Measurements from ENCODE around the gene WNT10A. TPM values are rescaled to one million over a fixed set of nuclear protein-coding genes. Genes with fewer than 3 reads are reported as not detected.

The WNT10A gene
- total and polyA plus RNA-seq, 2 donors (not counting 1 experiment from before 2014, with no cell fraction given), result 15.2 to 36.6 TPM

- Mint-ChIP-seq H3K4me3 (no peak overlapping the region), H3K4me1 (peaks cover 40% of the 10 kb centered on the region), H3K9me3 (ENCODE audit: insufficient read depth) (no peaks in the 10 kb centered on the region), H3K27ac (no peak overlapping the region), H3K27me3 (peaks cover 34% of the 10 kb centered on the region)
- ChIA-PET POLR2A (interaction anchor here (9.4 kb wide), 1 partner anchor 19 kb away, joined by 490 read pairs; the partner anchor contains the start of gene WNT10A), CTCF (interaction anchor here (1.0 to 21.8 kb wide), 8 partner anchors 9 to 185 kb away, joined by 3 to 1627 read pairs (median 17); partner anchors contain the start of genes WNT10A and WNT6)
- Histone ChIP-seq H4K20me1 (ENCODE audit: control insufficient read depth, insufficient read depth, low read length, poor library complexity, severe bottlenecking) (no peaks in the 10 kb centered on the region), H3K27ac (ENCODE audit: low read length in 2 of 2) (no peak overlapping the region), H3K79me2 (ENCODE audit: control insufficient read depth, insufficient read depth, low read length) (no peaks in the 10 kb centered on the region), H3K36me3 (replicated peaks in 1 of 2; ENCODE audit: control extremely low read depth in 1 of 2, control insufficient read depth in 1 of 2, extremely low read depth in 1 of 2, insufficient read depth in 2 of 2, low read length in 1 of 2) (no peaks in the 10 kb centered on the region), H3K4me1 (ENCODE audit: control insufficient read depth in 2 of 2, insufficient read depth in 2 of 2, low read length in 2 of 2) (peaks cover 38 to 45% of the 10 kb centered on the region in 2 donors), H3K27me3 (replicated peaks in 1 of 4; ENCODE audit: control extremely low read depth in 1 of 4, control insufficient read depth in 3 of 4, insufficient read depth in 4 of 4, low read length in 3 of 4) (peaks cover 0 to 29% (median 18%) of the 10 kb centered on the region in 4 experiments), H3K9me3 (ENCODE audit: control extremely low read depth in 1 of 3, control insufficient read depth in 2 of 3, insufficient read depth in 1 of 3, low read length in 2 of 3) (no peaks in the 10 kb centered on the region), H3K4me2 (replicated peaks; ENCODE audit: low read depth, low read length, poor library complexity, severe bottlenecking) (no peak overlapping the region), H3K9ac (ENCODE audit: low read length) (no peak overlapping the region), H2AFZ (ENCODE audit: insufficient read depth, low read depth, low read length, poor library complexity, severe bottlenecking) (no peak overlapping the region), H3K4me3 (ENCODE audit: control extremely low read depth in 1 of 5, extremely low read depth in 1 of 5, insufficient read depth in 1 of 5, low read depth in 2 of 5, low read length in 4 of 5) (no peak overlapping the region)
- TF ChIP-seq EZH2 (IDR thresholded peaks at IDR 0.05; ENCODE audit: borderline replicate concordance, insufficient read depth, low read depth, low read length, poor library complexity, severe bottlenecking) (no peak), CTCF (IDR thresholded peaks at IDR 0.05) (no peak)
- WGBS (ENCODE audit: insufficient coverage), result 27% methylated on average over 3 of the region's 12 CpGs
- intact Hi-C loops (cut with micrococcal nuclease), result loop anchor here (5.0 kb wide), 5 partner anchors 83 to 488 kb away; partner anchors contain the start of genes BCS1L, DNPEP, NHEJ1 and TTLL4
- ATAC-seq (ENCODE audit: low read depth) (no peak), DNase-seq (no peak)
Observed at GRCh38 chr2:218899147-218899546, 18.5 kb downstream of the WNT10A start.

- no peak overlapping the region for H3K4me3 ChIP-seq (ENCODE audit: control extremely low read depth in 1 of 5, extremely low read depth in 1 of 5, insufficient read depth in 1 of 5, low read depth in 2 of 5, low read length in 4 of 5)
- no peak for TF ChIP-seq CTCF (IDR thresholded peaks at IDR 0.05)
- no peak for TF ChIP-seq EZH2 (IDR thresholded peaks at IDR 0.05; ENCODE audit: borderline replicate concordance, insufficient read depth, low read depth, low read length, poor library complexity, severe bottlenecking)
- no peak for ATAC-seq (ENCODE audit: low read depth)
- H2AFZ ChIP-seq (ENCODE audit: insufficient read depth, low read depth, low read length, poor library complexity, severe bottlenecking), result no peak overlapping the region
- Mint-ChIP-seq H3K9me3 (ENCODE audit: insufficient read depth) (no peaks in the 10 kb centered on the region), H3K27ac (no peak overlapping the region), H3K27me3 (peaks cover 57% of the 10 kb centered on the region), H3K4me1 (peaks cover 12% of the 10 kb centered on the region), H3K4me3 (no peak overlapping the region)
- H3K9ac ChIP-seq (ENCODE audit: low read length), result no peak overlapping the region
- intact Hi-C loops (cut with micrococcal nuclease), result no loop called here
- no peaks in the 10 kb centered on the region for H3K79me2 ChIP-seq (ENCODE audit: control insufficient read depth, insufficient read depth, low read length)
- no peaks in the 10 kb centered on the region for H3K36me3 ChIP-seq (replicated peaks in 1 of 2; ENCODE audit: control extremely low read depth in 1 of 2, control insufficient read depth in 1 of 2, extremely low read depth in 1 of 2, insufficient read depth in 2 of 2, low read length in 1 of 2)
- ChIA-PET POLR2A (no interaction called here), CTCF (interaction anchor here (1.2 to 21.8 kb wide), 2 partner anchors 24 to 50 kb away, joined by 5 to 1627 read pairs; partner anchors contain the start of gene WNT10A)
- peaks cover 12% of the 10 kb centered on the region in 2 donors for H3K4me1 ChIP-seq (ENCODE audit: control insufficient read depth in 2 of 2, insufficient read depth in 2 of 2, low read length in 2 of 2)
- 82% methylated on average over 2 of the region's 4 CpGs for WGBS (ENCODE audit: insufficient coverage)
- DNase-seq, result no peak
- no peaks in the 10 kb centered on the region for H4K20me1 ChIP-seq (ENCODE audit: control insufficient read depth, insufficient read depth, low read length, poor library complexity, severe bottlenecking)
- peaks cover 0 to 38% (median 20%) of the 10 kb centered on the region in 4 experiments for H3K27me3 ChIP-seq (replicated peaks in 1 of 4; ENCODE audit: control extremely low read depth in 1 of 4, control insufficient read depth in 3 of 4, insufficient read depth in 4 of 4, low read length in 3 of 4)
- no peak overlapping the region for H3K4me2 ChIP-seq (replicated peaks; ENCODE audit: low read depth, low read length, poor library complexity, severe bottlenecking)
- no peaks in the 10 kb centered on the region for H3K9me3 ChIP-seq (ENCODE audit: control extremely low read depth in 1 of 3, control insufficient read depth in 2 of 3, insufficient read depth in 1 of 3, low read length in 2 of 3)
- H3K27ac ChIP-seq (ENCODE audit: low read length in 2 of 2), result no peak overlapping the region
Observed at GRCh38 chr2:218902427-218902826, 21.8 kb downstream of the WNT10A start.
